A549 (cell line): ENCODE data around the gene PWP1.

Experiments
- BHLHE40 ChIP-seq: IDR thresholded peaks from 2 replicates; pipeline ENCODE4 v1.6.1; 2012; ENCODE audit warnings: low read depth, low read length, inconsistent platforms
- POLR2A ChIP-seq: IDR thresholded peaks from 2 replicates; pipeline ENCODE4 v1.6.1; 2012; ENCODE audit warnings: mild to moderate bottlenecking, low read length
- POLR2AphosphoS2 ChIP-seq: conservative IDR thresholded peaks from 2 replicates; pipeline ENCODE4 v1.6.1; 2012; ENCODE audit warnings: low read length, improper control_type of control experiment, inconsistent platforms
- ZFP36 ChIP-seq: fragments of 450-650 bp; IDR thresholded peaks from 2 replicates; pipeline ENCODE4 v1.6.1; 2014; ENCODE audit warnings: borderline replicate concordance; ENCODE audit not compliant: partially characterized antibody
- ZNF302 ChIP-seq: fragments of 250-450 bp; sonication (Bioruptor Pico); IDR thresholded peaks from 2 replicates; pipeline ENCODE4 v1.9.0; 2021; ENCODE audit warnings: inconsistent platforms, mild to moderate bottlenecking, moderate library complexity
- TF ChIP-seq, protein P1 (sequence below): fragments of >200 bp; sonication (Bioruptor Twin); formaldehyde crosslinking; IDR thresholded peaks from 3 replicates; pipeline ENCODE4 v1.5.1; 2016
- TF ChIP-seq, protein P2 (sequence below): fragments of >200 bp; sonication (Bioruptor Twin); formaldehyde crosslinking; IDR thresholded peaks from 3 replicates; pipeline ENCODE4 v1.6.1; 2016

- TF ChIP-seq, protein P1, sequence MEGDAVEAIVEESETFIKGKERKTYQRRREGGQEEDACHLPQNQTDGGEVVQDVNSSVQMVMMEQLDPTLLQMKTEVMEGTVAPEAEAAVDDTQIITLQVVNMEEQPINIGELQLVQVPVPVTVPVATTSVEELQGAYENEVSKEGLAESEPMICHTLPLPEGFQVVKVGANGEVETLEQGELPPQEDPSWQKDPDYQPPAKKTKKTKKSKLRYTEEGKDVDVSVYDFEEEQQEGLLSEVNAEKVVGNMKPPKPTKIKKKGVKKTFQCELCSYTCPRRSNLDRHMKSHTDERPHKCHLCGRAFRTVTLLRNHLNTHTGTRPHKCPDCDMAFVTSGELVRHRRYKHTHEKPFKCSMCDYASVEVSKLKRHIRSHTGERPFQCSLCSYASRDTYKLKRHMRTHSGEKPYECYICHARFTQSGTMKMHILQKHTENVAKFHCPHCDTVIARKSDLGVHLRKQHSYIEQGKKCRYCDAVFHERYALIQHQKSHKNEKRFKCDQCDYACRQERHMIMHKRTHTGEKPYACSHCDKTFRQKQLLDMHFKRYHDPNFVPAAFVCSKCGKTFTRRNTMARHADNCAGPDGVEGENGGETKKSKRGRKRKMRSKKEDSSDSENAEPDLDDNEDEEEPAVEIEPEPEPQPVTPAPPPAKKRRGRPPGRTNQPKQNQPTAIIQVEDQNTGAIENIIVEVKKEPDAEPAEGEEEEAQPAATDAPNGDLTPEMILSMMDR = no peak
- TF ChIP-seq ZFP36 (no peak), POLR2AphosphoS2 (no peak), ZNF302 (CRISPR knock-in tag) (no peak), POLR2A (no peak), BHLHE40 (no peak)
- TF ChIP-seq, protein P2, sequence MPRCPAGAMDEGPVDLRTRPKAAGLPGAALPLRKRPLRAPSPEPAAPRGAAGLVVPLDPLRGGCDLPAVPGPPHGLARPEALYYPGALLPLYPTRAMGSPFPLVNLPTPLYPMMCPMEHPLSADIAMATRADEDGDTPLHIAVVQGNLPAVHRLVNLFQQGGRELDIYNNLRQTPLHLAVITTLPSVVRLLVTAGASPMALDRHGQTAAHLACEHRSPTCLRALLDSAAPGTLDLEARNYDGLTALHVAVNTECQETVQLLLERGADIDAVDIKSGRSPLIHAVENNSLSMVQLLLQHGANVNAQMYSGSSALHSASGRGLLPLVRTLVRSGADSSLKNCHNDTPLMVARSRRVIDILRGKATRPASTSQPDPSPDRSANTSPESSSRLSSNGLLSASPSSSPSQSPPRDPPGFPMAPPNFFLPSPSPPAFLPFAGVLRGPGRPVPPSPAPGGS = no peak
These were observed 43.4 kb upstream of the PWP1 start for GRCh38 chr12:107642240-107642639.
